Activated CD4-positive, alpha-beta T cell treated with anti-CD3 and anti-CD28 coated beads for 1 hour (primary cell): Measurements from ENCODE around the gene TPM4.
A peak's percentile ranks its signal among the peaks of the same experiment; 100 is the strongest.
"Not testable (repeated sequence)": the region's sequence is repeated elsewhere in the genome, so short reads cannot be mapped to it uniquely, and the experiment has no call there.

Experiments
- DNase-seq: peaks from one replicate; pipeline ENCODE4 v3.0.0-alpha.2; 2020

Gene TPM4

DNA sequence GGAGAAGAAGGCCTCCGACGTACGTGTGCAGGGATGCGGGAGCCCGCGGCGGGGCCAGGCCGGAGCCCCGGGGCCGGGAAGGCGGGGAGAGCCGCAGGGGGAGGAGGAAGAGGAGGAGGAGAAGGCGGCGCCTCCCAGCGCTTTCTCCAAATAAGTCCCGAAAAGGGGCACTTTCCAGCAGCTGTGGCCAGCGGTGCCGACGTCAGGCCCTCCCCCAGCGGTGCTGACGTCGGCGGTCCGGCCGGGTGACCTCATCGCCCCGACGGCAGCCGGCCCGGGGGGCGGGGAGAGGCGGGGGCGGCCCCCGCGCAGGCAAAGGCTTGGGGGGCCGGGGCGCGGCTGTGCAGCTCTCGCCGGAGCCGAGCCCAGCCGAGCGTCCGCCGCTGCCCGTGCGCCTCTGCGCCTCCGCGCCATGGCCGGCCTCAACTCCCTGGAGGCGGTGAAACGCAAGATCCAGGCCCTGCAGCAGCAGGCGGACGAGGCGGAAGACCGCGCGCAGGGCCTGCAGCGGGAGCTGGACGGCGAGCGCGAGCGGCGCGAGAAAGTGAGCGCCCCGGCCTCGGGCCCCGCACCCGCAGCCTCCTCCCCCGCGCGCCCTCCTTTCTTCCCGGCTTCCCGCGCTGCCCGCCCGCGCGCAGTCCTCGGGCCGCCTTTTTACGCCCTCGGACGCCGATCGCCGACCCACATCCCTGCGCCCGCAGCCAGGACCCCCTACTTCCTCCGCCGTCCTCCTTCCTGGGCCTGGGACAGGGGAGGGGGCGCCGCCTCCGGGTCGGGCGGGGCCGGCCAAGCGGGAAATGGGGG lies at the start of gene TPM4:
Gene TPM4, plus strand, starts transcription at position 342 of the 804 bp plus-strand sequence. Its CDS starts 71 bp downstream, at position 413.
- peak; percentile 85 for DNase-seq

GRCh38 chr19:16026756-16027155 lies 49.5 kb upstream of the TPM4 start:
- no peak for DNase-seq

DNA sequence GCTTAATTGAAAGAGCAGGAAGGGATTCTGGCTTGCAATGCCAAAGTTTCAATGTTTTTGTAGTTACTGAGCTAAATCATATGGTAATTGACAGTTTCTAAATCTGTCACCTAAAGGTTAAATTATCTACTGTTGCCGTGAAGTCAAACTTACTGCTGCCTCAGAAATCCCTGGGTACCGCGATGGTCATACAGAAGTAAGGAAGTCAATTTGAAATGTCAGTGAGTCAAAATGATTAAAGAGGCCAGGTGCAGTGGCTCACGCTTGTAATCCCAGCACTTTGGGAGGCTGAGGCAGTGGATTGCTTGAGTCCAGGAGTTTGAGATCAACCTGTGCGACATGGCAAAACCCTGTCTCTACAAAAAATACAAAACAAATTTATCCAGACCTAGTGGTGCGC lies 48.8 kb upstream of the TPM4 start:
- no peak for DNase-seq

- not testable (repeated sequence) for DNase-seq
Measured at GRCh38 chr19:16030155-16030554, 46.1 kb upstream of the TPM4 start.

- no peak for DNase-seq
Measured at GRCh38 chr19:16030964-16031871, 45.1 kb upstream of the TPM4 start.

DNA sequence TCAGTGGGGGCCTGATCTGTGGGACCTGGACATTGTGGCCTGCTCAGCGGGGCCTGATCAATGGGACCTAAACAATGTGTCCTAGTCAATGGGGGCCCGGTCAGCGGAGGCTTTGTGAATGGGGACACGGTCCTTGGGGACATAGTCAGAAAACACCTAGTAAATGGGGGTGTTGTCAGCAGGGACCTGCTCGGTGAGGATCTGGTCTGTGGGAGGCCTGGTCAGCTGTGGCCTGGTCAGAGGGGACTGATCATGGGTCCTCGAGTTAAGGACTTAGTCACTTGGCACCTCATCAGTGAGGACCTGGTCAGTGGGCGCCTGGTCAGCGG lies 44.5 kb upstream of the TPM4 start:
- no peak for DNase-seq

DNA sequence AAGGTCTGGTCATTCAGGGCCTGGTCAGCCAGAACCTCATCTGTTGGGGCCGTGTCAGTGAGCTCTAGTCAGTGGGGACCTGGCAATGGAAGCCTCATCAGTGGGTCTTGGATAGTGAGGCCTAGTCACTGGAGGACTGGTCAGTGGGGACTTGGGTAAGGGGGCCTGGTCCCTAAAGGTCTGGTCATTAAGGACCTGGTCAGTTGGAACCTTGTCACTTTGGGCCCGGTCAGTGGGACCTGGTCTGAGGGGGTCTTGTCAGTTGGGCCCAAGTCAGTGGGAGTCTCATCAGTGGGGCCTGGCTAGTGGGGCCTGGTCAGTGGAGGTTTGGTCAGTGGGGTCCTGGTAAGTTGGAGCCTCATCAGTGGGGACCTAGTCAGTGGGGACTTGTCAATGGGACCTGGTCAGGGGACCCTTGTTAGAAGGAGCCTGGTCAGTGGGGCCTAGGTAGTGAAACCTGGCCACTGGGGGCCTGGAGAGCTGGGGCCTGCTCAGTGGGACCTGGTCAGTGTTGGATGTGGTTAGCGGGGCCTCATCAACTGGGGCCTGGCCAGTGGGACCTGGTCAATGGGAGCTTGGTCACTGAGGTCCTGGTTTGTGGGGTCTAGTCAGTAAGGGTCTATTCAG lies 43.7 kb upstream of the TPM4 start:
- DNase-seq, result no peak

GRCh38 chr19:16033136-16033530 lies 43.2 kb upstream of the TPM4 start:
- no peak for DNase-seq

GRCh38 chr19:16033721-16034120 lies 42.6 kb upstream of the TPM4 start:
- DNase-seq, result no peak

- no peak for DNase-seq
Measured at GRCh38 chr19:16034180-16034579, 42.1 kb upstream of the TPM4 start.

GRCh38 chr19:16034958-16035560 lies 41.2 kb upstream of the TPM4 start:
- DNase-seq, result no peak

GRCh38 chr19:16035601-16036297 lies 40.5 kb upstream of the TPM4 start:
- no peak for DNase-seq

- DNase-seq, result no peak
Measured at GRCh38 chr19:16036397-16036925, 39.8 kb upstream of the TPM4 start.

GRCh38 chr19:16036941-16037340 lies 39.4 kb upstream of the TPM4 start:
- no peak for DNase-seq

DNA sequence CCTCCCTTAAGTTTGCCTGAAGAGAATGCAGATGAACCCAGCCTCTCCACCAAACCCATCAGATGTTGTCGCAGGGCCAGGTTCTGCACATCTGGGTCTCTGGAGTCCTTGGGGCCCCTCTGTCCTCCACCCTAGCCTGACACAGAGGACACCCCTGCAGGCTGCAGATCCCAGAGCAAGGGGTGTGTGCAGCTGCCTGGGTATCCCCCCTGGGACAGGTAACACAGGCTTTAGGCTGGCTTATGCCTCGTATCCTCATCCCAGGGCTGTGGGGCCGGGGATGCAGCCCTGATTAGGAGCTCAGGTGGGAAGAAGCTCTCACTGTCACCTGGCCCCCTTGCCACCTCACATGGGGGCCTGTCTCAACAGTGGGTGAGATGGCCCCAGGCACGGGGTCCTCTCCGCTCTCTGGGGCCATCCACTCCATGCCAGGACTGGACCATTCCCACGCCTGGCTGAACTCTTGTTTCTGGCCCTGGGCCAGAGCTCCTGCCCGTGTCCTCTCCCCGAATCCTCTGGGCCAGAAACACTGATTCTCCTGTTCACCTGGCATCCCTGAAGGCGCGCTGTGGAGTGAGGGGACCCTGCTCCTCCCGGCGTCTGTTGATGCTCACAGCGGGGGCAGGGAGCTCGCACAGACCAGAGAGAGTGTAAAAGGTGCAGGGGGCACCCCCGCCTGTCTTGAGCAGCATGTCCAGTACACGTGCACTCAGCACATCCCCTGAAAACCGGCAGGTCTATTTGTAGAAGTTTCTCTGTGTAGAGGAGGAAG lies 38.7 kb upstream of the TPM4 start:
- DNase-seq, result no peak

GRCh38 chr19:16038196-16038695 lies 38.0 kb upstream of the TPM4 start:
- no peak for DNase-seq

- DNase-seq, result no peak
Measured at GRCh38 chr19:16039081-16039480, 37.2 kb upstream of the TPM4 start.

- DNase-seq, result no peak
Measured at GRCh38 chr19:16039545-16039944, 36.8 kb upstream of the TPM4 start.

- no peak for DNase-seq
Measured at GRCh38 chr19:16040642-16041041, 35.7 kb upstream of the TPM4 start.

GRCh38 chr19:16041299-16041990 lies 34.9 kb upstream of the TPM4 start:
- peak; percentile 67 for DNase-seq

- DNase-seq, result no peak
Measured at GRCh38 chr19:16041991-16042386, 34.3 kb upstream of the TPM4 start.
